ENCODE data around the gene TBKBP1.

DNA sequence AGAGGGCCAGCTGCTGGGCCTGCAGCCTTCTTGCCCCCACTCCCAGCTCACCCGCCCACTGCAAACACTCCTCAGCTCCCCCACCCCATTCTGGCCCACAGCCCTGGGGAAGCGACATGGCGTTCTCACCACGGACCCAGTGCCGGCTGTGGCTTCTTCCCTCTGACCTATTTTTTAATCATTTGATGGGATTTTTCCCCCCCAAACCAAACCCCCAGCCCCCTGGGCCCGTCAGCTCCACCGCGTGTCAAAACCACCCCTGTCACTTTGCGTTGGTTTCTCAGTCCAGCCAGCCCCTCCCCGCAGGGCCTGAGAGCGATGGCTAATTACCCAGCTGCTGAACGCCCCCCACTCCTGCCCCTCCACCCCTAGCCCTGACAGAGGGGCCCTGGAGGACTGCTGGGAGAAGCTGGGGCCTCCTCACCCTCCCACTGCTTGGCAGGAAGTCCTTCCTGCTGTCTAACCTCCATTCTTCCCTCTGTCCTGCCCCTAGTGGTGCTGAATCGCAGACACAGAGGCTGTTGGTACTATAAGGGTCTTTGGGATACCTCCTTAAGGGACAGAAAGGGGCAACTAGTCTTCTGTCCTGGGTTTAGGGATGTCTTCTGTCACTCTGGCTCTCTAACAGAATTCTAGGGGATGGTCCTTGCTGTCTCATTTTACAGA is 31.6 kb downstream of the TBKBP1 start:
- TF ChIP-seq, protein P1, sequence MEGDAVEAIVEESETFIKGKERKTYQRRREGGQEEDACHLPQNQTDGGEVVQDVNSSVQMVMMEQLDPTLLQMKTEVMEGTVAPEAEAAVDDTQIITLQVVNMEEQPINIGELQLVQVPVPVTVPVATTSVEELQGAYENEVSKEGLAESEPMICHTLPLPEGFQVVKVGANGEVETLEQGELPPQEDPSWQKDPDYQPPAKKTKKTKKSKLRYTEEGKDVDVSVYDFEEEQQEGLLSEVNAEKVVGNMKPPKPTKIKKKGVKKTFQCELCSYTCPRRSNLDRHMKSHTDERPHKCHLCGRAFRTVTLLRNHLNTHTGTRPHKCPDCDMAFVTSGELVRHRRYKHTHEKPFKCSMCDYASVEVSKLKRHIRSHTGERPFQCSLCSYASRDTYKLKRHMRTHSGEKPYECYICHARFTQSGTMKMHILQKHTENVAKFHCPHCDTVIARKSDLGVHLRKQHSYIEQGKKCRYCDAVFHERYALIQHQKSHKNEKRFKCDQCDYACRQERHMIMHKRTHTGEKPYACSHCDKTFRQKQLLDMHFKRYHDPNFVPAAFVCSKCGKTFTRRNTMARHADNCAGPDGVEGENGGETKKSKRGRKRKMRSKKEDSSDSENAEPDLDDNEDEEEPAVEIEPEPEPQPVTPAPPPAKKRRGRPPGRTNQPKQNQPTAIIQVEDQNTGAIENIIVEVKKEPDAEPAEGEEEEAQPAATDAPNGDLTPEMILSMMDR (IDR thresholded peaks at IDR 0.05): no peak
- no peak for TF ChIP-seq POLR2A (IDR thresholded peaks at IDR 0.05)

All from tibial nerve (tissue), 3 donors.